Lower leg skin (tissue), 3 donors: Measurements from ENCODE around the gene NRXN2.

ENCODE experiments used
- POLR2A ChIP-seq, 2 donors: fragments of 450-650 bp; IDR thresholded peaks; one replicate each; pipeline ENCODE4 v1.6.1; 2016 to 2017; ENCODE audit warnings: antibody characterized with exemption in 2 of 2, mild to moderate bottlenecking in 1 of 2, moderate library complexity in 1 of 2
- TF ChIP-seq, protein P1 (sequence below), 3 donors: fragments of 450-650 bp; IDR thresholded peaks; one replicate each; pipeline ENCODE4 v1.5.1; 2016; ENCODE audit warnings: antibody characterized with exemption in 3 of 3, mild to moderate bottlenecking in 3 of 3, moderate library complexity in 2 of 3

DNA sequence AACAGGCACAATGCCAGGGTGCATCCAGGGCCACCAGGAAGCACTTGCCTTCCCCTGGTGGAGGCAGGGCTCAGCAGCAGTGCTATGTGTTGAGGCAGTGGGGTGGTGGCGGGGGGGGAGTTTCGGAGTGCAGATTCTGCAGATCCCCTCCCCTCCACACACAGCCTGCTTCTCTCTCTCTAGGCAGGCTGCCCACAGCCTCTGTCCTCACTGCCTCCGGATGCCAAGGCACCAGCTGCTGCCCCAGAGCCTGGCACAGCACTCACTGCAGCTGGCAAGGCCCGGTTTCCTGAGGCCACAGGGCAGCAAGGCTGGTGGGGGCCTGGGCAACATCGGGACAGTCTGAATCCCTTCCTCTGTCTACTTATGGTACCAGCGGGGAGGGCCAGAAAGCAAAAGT, 35.8 kb downstream of the NRXN2 start:
- TF ChIP-seq, protein P1, sequence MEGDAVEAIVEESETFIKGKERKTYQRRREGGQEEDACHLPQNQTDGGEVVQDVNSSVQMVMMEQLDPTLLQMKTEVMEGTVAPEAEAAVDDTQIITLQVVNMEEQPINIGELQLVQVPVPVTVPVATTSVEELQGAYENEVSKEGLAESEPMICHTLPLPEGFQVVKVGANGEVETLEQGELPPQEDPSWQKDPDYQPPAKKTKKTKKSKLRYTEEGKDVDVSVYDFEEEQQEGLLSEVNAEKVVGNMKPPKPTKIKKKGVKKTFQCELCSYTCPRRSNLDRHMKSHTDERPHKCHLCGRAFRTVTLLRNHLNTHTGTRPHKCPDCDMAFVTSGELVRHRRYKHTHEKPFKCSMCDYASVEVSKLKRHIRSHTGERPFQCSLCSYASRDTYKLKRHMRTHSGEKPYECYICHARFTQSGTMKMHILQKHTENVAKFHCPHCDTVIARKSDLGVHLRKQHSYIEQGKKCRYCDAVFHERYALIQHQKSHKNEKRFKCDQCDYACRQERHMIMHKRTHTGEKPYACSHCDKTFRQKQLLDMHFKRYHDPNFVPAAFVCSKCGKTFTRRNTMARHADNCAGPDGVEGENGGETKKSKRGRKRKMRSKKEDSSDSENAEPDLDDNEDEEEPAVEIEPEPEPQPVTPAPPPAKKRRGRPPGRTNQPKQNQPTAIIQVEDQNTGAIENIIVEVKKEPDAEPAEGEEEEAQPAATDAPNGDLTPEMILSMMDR (IDR thresholded peaks at IDR 0.05): no peak
- no peak for TF ChIP-seq POLR2A (IDR thresholded peaks at IDR 0.05)
